ENCODE results near the gene RFLNA.

RFLNA gene

GRCh38 chr12:124358572-124358971, 63.7 kb downstream of the RFLNA start:
- DNase-seq (ENCODE audit: low spot score), result no peak

GRCh38 chr12:124359671-124360581, 65.0 kb downstream of the RFLNA start:
- DNase-seq (ENCODE audit: low spot score), result no peak

- no peak for DNase-seq (ENCODE audit: low spot score)
Observed at GRCh38 chr12:124361074-124361970, 66.4 kb downstream of the RFLNA start.

GRCh38 chr12:124361996-124362395, 67.1 kb downstream of the RFLNA start:
- no peak for DNase-seq (ENCODE audit: low spot score)

- DNase-seq (ENCODE audit: low spot score), result no peak
Observed at GRCh38 chr12:124363353-124363965, 68.6 kb downstream of the RFLNA start.

GRCh38 chr12:124364543-124364942, 69.7 kb downstream of the RFLNA start:
- no peak for DNase-seq (ENCODE audit: low spot score)

Measured in COLO829 (cell line).